ENCODE results near the gene TSPAN19.
"Not testable (repeated sequence)": the region's sequence is repeated elsewhere in the genome, so short reads cannot be mapped to it uniquely, and the experiment has no call there.

The TSPAN19 gene

DNA sequence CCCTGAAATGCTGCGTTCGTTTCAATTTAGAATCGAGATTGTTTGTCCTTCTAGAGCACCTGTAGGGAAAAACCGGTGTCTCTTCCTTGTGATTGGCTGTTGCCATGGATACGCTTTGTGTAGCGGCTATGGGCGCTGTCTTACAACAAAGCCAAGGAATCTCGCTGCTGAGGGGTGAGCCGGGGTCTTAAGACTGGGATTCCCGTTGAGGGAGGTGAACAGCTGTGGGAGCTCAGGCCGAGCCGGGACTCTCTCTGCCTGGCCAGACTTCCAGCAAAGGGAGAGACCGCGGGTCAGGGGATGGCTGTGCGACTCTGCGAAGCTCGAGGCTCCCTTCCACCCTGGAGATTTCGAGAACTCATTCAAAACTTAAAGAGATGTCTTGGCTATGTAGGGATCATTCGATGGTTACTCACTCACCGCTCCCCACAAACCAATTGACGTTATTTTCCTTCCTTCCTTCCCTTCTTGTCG is at the start of gene TSPAN19, which contains the start of gene LRRIQ1:
Gene TSPAN19 (minus strand): TSS at position 44 of the 474 bp plus-strand sequence. CDS start 6,331 bp downstream, outside the sequence.
Gene LRRIQ1 (plus strand): TSS at position 118 of the 474 bp plus-strand sequence. CDS start 1,826 bp downstream, outside the sequence.
- DNase-seq (ENCODE audit: low read depth) = no peak

DNA sequence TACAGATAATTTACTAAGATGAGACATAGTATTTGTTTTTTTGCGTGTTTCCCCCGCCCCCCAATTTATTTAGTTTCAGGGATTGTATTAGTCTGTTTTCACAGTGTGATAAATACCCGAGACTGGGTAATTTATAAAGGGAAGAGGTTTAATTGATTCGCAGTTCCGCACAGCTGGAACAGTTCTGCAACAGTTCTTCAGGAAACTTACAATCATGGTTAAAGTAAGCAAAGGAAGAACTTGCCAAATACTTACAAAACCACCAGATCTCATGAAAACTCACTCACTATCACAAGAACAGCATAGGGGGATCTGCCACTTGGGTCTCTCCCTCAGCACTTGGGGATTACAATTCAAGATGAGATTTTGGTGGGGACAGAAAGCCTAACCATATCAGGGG is 49.0 kb upstream of the TSPAN19 start:
- DNase-seq (ENCODE audit: low read depth) = no peak

DNA sequence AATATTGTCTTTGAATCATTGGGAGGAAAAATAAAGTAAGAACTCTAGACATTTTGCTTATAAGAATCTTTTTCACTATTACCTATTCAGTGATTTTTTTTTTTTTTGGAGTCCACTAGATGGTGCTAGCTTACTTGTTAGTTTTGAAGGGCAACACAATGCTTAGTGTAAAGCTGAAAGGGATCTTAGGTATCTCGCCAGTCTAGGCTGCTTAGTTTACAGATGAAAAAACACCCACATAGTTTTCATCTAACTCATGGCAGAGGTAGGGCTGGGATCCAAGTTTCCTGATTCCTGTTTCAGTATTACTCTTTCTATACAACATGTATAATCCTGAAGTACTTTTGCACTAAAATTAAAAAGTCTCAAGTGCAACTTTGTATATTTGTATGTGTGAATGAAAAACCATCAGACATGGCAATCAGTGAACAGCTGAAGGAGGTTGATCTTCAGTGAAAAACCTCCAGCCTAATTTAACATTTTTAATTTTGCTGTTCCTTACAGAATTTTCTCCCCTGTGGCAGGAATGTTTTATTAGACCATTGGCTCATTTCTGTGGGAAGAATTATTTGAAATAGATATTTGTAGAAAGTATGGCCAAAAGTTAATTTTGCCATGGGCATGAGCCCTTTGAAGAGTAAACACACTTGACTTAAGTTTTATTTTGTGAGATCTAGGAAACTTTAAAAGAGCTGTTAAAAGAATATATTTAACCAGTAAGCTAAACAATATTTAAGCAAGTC is 40.8 kb upstream of the TSPAN19 start:
- DNase-seq (ENCODE audit: low read depth) = no peak

DNA sequence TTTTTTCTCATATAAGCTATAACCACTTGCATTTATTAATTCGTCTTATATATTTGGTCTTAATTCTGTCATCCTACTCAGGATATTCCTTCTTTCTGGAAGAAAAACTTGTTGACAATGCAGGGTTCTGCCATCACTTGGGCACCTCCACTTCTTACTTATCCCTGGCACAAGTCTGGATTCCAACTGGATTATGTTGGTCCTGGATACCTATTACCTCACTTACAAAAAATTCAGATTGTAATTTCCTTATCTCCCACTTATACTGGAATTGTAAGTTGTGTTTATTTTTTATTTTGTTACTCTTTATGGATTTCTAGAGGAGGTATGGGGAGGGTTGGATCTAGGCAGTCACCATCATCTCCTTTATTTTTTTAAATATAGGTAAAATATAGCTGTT is 36.7 kb upstream of the TSPAN19 start:
- DNase-seq (ENCODE audit: low read depth) = no peak

DNA sequence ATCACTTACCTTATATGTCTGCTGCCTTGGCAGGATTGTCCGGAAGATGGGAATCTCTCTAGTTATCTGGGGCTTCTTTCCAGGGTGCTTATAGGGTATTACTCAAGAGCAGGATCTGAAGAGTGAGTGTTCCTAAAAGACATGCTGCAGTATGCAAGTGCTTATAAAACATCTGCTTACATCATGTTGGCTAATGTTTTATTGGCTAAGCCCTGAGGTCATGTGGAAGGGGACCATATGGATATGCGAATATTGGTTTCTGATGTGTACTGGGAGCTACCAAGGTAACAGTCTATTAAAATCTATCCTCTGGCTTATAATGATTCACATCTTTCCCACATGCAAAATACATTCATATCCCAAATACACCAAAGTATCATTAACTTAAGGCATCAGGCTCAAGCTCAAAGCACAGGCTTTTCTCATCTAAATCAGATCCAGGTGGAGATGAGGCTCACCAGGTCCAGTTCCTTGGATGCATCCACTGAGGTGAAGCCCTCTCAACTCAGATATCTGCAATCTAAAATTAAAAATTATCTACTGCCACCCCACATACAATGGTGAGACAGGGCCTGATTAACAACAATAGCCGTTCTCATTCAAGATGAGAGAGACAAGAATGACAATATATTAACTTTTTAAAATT is 29.9 kb upstream of the TSPAN19 start:
- DNase-seq (ENCODE audit: low read depth) = no peak

DNA sequence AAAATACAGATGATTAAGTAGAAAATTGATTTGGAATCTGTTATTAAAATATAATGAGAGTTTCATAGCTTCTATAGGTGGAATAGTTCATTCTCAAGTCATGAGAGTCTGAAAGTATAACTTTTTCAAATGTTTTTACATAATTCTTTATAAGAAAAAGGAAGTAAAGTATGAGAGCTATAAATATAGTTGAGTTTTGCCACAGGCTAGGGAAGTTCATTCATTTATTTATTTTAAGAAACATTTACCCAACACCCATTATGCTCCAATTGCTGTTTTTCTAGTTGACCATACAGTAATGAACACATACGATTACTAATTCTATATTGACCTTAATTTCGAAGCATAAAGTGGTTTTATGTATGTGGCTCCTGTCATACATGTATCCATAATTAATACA is 24.8 kb upstream of the TSPAN19 start:
- no peak for DNase-seq (ENCODE audit: low read depth)

DNA sequence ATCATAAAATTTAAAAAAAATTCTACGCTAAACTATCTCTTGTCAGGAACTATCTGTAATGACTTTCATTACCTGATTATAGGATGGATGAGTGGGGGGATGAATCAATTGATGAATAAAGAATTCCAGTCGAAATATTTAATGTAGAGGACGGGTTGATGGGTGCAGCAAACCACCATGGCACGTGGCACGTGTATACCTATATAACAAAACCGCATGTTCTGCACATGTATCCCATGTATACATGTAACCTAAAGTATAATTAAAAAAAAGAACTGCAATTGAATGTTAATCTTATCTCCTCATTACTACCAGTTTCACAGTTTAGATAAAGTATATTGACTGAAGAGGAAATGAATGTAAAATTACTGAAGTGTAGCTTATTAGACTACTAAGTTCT is 23.5 kb upstream of the TSPAN19 start:
- DNase-seq (ENCODE audit: low read depth) = no peak

DNA sequence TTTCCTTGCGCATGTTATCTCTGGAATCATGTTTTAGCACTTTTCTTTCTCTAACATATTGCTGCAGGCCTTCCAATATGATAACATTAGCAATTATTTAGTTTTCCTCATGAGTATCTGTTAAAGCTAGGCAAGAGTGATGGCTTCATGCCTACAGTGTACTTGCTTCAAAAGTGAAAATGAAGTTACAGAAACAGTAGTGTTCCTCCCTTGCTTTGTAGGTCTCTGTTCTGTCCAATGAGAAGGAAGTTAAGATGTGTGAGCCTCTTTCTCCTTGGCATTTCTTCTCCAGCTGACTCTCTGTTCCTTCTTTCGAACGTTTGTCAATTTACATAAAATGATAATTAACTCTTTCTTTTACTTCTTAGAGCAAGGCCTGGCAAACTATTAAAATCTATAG is 22.3 kb upstream of the TSPAN19 start:
- no peak for DNase-seq (ENCODE audit: low read depth)

DNA sequence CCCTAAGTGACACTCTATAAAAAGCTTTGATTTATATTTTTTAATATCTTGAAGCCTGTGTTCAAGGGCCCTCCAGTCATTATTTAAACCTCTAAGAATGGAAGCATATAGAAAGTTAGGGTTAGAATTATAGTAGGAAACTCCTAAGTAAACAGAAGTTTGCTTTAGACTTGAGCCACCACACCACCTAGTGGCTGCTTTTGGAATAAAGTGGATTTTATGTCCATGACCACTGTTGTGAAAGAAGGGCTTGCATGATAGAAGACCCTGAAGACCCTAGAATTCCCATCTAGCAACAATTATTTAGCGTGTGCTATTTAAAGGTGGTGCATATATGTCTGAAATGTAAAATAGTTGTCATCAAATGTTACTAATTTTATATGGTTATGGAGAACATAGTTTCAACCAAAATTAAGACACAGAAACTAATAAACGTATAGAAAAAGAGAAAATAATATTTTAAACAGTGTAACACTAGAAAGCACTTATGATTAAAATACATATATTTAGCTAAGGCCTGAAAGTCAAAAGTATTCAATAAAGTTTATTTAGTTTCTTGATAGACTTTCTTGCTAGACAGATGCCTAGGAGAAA is 21.4 kb upstream of the TSPAN19 start:
- DNase-seq (ENCODE audit: low read depth) = no peak

DNA sequence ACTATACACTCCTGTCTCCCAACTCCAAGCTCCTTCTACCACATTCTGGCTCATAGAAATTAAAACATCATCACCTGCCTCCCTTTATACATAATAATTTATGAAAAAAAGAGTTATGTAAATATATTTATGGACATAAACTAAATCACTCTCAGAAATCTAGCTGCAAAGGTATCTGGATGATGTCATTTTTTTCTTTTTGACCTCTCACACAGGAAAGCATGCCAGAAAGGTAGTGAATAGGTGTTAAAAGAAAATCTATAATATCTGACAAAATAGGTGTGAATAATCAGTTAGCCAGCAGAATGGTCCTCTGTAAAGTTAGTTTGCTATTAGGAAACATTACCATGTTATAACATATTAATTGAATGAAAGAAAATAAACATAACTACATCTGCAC is 7.8 kb upstream of the TSPAN19 start:
- DNase-seq (ENCODE audit: low read depth) = no peak

DNA sequence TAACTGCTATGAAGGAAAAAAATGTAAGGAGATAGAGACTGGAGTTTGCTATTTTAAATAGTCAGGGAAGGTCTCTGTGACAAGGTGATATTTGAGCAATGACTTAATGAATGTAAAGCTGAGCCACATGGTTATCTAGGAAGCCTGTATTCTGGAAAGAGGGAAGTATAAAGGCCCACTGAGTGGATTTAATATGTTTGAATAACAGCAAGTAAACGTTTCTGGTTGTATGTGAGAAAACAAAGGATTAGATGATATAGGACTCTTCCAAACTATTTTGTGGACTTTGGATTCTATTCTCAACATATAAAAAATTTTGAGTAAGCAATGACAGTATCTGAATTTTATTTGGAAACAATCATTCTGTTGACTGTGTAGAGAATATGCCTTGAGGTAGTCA is 5.3 kb upstream of the TSPAN19 start:
- DNase-seq (ENCODE audit: low read depth) = no peak

DNA sequence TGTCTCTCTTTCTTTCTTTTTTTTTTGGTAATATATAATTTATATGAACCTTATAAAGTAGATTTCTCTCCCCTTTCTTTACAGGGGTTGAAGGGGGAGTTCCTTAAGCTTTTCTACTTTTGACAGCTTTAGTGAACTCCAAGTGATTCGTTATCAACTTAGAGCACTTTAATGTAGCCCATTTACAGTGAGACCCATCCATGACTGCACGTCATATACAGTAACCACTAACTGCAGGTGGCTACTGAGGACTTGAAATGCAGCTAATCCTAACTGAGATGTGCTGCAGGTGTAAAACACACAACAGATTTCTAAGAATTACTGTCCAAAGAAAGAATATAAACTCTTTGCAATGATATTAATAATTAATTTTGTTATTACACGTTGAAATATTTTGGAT is 656 bp upstream of the TSPAN19 start:
- no peak for DNase-seq (ENCODE audit: low read depth)

DNA sequence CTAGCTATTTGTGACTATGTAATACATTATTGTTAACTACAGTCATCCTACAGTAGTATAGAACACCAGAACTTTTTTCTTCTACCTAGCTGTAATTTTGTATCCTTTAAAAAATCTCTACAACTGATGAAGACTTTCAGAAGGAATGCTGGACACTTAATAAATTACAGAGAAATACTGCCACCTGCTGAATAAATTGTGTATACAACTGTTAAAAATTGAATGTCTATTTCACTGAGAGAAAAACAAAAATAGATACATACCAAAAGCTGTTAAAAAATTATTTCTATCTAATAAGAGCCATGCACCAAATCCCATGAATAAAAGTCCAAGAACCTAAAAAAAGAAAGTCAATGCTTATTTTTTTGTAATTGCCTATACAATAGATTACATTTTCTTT is 6.6 kb downstream of the TSPAN19 start:
- DNase-seq (ENCODE audit: low read depth) = no peak

DNA sequence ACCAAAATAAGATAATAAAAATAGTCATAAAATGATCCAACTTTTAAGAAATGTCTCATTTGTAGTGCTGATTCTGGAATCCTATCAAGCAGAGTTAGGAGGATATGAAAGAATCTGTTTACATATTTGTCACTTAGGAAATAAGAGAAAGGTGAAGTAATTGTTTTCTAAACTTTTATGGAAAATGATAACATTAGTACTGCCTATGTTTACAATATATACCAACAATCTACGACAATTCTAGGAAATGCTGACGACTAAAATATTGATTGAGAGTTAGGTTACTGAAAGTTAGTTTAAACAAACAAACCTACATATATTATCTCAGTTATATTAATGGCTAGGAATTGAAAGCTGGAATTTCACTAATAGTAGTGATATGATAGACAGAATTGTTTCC is 18.0 kb downstream of the TSPAN19 start:
- DNase-seq (ENCODE audit: low read depth) = no peak

DNA sequence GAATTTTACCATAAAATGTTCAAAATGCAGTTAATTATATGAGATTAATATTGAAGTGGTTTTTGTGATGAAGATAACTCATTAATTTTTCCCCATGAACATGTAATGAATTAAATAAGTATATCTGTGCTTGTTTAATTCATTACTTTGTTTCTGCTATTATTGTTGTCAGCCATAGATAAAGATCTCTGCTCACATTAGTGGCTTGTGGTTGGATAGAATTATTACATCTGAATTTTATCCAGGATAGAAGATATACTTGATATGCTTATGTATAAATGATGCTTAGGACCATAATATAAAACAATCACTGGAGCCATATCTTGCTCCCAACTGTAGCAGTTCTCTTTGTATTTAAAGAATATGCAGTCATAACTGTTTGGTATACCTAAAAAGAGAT is 18.5 kb downstream of the TSPAN19 start:
- DNase-seq (ENCODE audit: low read depth) = no peak

DNA sequence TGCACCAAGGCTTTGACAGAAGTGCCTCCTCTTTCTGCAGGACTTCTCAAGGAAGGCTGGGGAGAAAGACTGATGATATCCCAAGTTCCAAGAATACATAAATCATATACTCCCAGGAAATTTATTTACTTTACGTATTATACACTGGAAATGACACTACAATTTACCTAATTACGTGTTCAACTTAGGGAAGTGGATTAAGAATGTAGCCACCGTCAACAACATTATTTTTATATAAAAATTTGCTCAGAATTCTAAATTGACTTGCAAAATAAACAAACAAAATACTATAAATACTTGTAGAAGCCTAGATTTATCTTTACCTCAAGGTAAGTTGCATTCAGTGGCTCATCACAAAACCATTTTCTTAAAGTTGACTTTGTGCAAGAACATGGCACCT is 18.9 kb downstream of the TSPAN19 start:
- no peak for DNase-seq (ENCODE audit: low read depth)

DNA sequence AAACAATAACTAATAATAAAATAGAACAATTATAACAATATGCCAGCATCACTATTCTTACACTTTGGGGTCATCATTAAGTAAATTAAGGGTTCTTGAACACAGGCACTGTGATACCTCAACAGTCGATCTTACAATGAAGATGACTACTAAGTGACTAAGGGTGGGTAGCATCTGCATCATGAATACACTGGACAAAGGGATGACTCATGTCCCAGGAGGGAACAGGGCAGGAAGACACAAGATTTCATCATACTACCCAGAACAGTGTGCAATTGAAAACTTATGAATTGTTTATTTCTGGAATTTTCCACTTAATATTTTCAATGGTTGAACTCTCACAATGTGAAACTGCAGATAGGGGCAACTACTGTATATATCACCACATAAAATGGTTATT is 19.7 kb downstream of the TSPAN19 start:
- no peak for DNase-seq (ENCODE audit: low read depth)

DNA sequence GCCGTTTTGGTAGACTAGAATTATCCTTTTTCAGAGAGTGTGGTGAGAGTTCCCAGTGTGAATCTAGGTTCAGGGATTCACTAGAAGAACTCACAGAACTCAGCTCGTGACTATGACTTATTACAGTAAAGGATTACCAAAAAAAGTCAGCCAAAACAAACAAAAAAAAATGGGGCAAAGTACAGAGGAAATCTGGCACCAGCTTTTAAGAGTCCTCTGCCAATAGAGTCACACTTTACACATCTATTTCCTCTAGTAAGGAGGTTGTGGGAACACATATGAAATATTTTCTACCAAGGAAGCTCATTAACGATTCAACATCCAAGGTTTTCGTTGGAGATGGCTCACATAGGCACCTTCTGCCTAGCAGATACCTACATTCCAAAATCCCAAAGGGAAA is 28.2 kb downstream of the TSPAN19 start:
- no peak for DNase-seq (ENCODE audit: low read depth)

DNA sequence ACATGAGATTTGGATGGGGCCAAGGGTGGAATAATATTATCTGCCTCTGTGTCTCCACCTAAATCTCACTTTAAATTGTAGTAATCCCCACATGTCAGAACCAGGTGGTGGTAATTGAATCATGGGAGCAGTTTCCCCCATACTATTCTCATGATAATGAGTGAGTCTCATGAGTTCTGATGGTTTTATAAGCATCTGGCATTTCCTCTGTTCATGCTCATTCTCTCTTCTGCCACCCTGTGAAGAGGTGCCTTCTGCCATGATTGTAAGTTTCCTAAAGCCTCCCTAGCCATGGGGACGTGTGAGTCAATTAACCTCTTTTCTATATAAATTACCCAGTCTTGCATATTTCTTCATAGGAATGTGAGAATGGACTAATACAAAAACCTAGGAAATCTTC is 29.9 kb downstream of the TSPAN19 start:
- DNase-seq (ENCODE audit: low read depth) = no peak

DNA sequence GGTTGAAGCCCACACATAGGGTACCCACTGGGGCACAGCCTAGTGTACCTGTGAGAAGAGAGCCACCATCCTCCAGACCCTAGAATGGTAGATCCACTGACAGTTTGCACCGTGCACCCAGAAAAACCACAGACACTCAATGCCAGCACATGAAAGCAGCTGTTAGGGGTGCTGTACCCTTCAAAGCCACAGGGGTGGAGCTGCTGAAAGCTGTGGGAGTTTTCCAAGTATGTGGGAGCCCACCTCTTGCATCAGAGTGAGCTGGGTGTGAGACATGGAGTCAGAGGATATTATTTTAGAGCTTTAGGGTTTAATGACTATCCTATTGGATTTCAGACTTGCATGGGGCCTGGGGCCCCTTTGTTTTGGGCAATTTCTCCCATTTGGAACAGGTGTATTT is 30.5 kb downstream of the TSPAN19 start:
- DNase-seq (ENCODE audit: low read depth) = no peak

DNA sequence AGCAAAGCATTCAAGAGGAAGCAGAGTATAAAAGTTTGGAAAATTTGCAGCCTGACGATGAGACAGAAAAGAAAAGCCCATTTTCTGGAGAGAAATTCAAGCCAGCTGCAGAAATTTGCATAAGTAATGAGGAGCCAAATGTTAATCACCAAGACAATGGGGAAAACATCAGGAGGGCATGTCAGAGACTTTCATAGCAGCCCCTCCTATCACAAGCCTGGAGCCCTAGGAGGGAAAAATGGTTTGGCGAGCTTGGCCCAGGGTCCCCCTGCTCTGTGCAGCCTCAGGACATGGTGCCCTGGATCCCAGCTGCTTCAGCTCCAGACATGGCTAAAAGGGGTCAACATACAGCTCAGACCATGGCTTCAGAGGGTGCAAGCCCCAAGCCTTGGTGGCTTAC is 31.0 kb downstream of the TSPAN19 start:
- not testable (repeated sequence) for DNase-seq (ENCODE audit: low read depth)

DNA sequence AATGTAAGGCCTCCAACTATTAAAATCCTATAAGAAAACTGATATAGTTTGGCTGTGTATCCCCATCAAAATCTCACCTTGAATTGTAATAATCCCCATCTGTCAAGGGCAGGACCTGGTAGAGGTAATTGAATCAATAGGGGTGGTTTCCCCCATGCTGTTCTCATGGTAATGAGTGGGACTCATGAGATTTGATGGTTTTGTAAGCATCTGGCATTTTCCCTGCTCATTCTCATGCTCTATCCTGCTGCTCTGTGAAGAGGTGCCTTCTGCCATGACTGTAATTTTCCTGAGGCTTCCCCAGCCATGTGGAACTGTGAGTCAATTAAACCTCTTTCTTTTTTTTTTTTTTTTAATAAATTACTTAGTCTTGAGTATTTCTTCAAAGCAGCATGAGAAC is 31.9 kb downstream of the TSPAN19 start:
- no peak for DNase-seq (ENCODE audit: low read depth)

DNA sequence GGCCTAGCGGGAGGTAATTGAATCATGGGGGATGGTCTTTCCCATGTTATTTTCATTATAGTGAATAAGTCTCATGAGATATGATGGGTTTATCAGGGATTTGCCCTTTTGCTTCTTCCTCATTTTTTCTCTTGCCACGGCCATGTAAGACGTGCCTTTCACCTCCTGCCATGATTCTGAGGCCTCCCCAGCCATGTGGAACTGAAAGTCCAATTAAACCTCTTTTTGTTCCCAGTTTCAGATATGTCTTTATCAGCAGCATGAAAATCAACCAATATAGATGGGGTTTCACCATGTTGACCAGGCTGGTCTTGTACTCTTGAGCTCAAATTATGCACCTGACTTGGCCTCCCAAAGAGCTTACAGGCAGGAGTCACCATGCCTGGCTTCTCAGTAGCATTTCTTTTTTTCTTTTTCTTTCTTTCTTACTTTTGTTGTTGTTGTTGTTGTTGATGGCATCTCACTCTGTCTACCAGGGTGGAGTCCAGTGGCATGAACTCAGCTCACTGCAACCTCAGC is 33.2 kb downstream of the TSPAN19 start:
- no peak for DNase-seq (ENCODE audit: low read depth)

Measured in activated T-cell treated with anti-CD3 and anti-CD28 coated beads for 1 hour (primary cell).